ENCODE data around the gene CEP85. TPM values are rescaled to one million over a fixed set of nuclear protein-coding genes. Genes with fewer than 3 reads are reported as not detected.

CEP85 gene
- total RNA-seq, 1 experiment from 2014 or later, result 37.2 TPM

DNA sequence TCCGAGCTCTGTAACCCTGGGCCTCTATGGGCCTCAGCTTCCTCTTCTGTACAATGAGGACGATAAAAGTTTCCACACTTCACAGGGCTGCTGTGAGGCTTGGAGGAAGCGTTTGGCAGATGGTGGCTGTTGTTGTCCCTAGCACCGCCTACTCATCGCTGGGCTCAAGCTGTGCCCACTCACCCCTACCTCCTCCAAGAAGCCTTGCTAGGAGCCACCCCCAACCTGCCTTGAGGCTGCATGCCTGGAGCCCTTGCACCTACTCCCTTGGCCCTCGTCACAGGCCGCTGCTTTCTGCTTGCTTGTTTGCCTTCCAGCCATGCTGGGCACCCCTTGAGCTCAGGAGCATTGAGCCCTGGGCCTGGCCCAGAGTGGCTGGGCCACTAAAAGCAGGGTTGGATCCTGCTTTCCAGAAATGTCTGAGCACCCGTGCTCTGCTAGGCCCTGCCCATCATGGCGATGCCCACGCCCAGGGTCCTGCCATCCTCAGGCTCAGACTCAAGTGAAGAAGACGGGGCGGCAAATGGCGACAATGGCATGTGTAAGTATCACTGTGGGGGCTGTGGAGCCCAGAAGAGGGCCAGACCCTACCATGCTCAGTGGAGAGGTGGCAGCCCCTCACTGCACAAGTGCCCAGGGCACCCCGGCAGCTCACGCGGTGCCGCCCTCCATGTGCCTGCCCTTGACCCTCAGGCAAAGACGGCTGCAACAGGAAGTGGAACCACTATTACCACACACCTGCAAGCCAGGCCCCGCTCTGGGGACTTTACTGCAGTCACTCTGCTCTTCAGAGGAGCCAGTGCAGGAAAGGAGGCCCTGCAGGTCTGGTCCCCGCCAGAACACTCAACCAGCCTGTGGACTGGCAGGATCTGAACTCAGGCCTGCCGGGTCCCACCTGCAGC is 55.4 kb downstream of the CEP85 start:
- no peak overlapping the region for H3K4me3 ChIP-seq (replicated peaks in 1 of 2; ENCODE audit: low read depth in 1 of 2, low read length in 2 of 2)
- H3K27me3 ChIP-seq (ENCODE audit: insufficient read depth, low read length), result no peaks in the 10 kb centered on the region
- intact Hi-C loops (cut with micrococcal nuclease), result no loop called here
- no peak overlapping the region for H2AFZ ChIP-seq (ENCODE audit: low read depth, low read length, poor library complexity, severe bottlenecking)
- no peak overlapping the region for H3K9ac ChIP-seq (ENCODE audit: low read length)
- H3K4me1 ChIP-seq (ENCODE audit: control insufficient read depth in 1 of 2, insufficient read depth in 2 of 2, low read length in 2 of 2), result peaks cover 14 to 25% of the 10 kb centered on the region in 2 experiments
- H4K20me1 ChIP-seq (ENCODE audit: insufficient read depth), result no peaks in the 10 kb centered on the region
- BruUV-seq (replicated peaks), result no TSS peak
- ChIA-PET CTCF (interaction anchor here (2.3 kb wide), 1 partner anchor 128 kb away, joined by 7 read pairs; no protein-coding TSS in a partner anchor), POLR2A (no interaction called here), RAD21 (ENCODE audit: low non-redundant PET in 1 of 2, low total read pairs in 2 of 2, uncharacterized antibody in 2 of 2, unreplicated experiment in 2 of 2) (no interaction called here)
- TF ChIP-seq RAD21 (IDR thresholded peaks at IDR 0.05; ENCODE audit: low read depth) (no peak), TCF7L2 (IDR thresholded peaks at IDR 0.05; ENCODE audit: borderline replicate concordance, extremely low read depth, insufficient read depth, insufficient read length) (no peak)
- no peaks in the 10 kb centered on the region for H3K79me2 ChIP-seq (ENCODE audit: insufficient read depth, low read length)
- H3K36me3 ChIP-seq (ENCODE audit: control insufficient read depth in 1 of 2, insufficient read depth in 2 of 2, low read length in 2 of 2), result no peaks in the 10 kb centered on the region
- no peak for ATAC-seq
- H3K4me2 ChIP-seq (ENCODE audit: low read length), result no peak overlapping the region
- no peaks in the 10 kb centered on the region for H3K9me3 ChIP-seq (ENCODE audit: control insufficient read depth in 1 of 2, insufficient read depth in 1 of 2, low read depth in 1 of 2, low read length in 2 of 2)
- H3K27ac ChIP-seq (ENCODE audit: low read depth, low read length), result no peak overlapping the region
- H3K9me2 ChIP-seq (ENCODE audit: insufficient read depth), result no peaks in the 10 kb centered on the region
- no peak for DNase-seq (ENCODE audit: low read depth, low spot score)

GRCh38 chr1:26290122-26290881 is 56.3 kb downstream of the CEP85 start:
- H3K9ac ChIP-seq (ENCODE audit: low read length), result no peak overlapping the region
- H3K79me2 ChIP-seq (ENCODE audit: insufficient read depth, low read length), result no peaks in the 10 kb centered on the region
- intact Hi-C loops (cut with micrococcal nuclease), result no loop called here
- RAD21 ChIA-PET (ENCODE audit: low non-redundant PET in 1 of 2, low total read pairs in 2 of 2, uncharacterized antibody in 2 of 2, unreplicated experiment in 2 of 2), result no interaction called here
- peaks cover 5 to 16% of the 10 kb centered on the region in 2 experiments for H3K4me1 ChIP-seq (ENCODE audit: control insufficient read depth in 1 of 2, insufficient read depth in 2 of 2, low read length in 2 of 2)
- H3K27ac ChIP-seq (ENCODE audit: low read depth, low read length), result no peak overlapping the region
- DNase-seq (ENCODE audit: low read depth, low spot score), result no peak
- no peak overlapping the region for H3K4me3 ChIP-seq (replicated peaks in 1 of 2; ENCODE audit: low read depth in 1 of 2, low read length in 2 of 2)
- H3K9me2 ChIP-seq (ENCODE audit: insufficient read depth), result no peaks in the 10 kb centered on the region
- POLR2A ChIA-PET, result no interaction called here
- no peak for ATAC-seq
- no peaks in the 10 kb centered on the region for H3K27me3 ChIP-seq (ENCODE audit: insufficient read depth, low read length)
- CTCF ChIA-PET, result no interaction called here
- no peaks in the 10 kb centered on the region for H3K9me3 ChIP-seq (ENCODE audit: control insufficient read depth in 1 of 2, insufficient read depth in 1 of 2, low read depth in 1 of 2, low read length in 2 of 2)
- no peak overlapping the region for H2AFZ ChIP-seq (ENCODE audit: low read depth, low read length, poor library complexity, severe bottlenecking)
- no peak overlapping the region for H3K4me2 ChIP-seq (ENCODE audit: low read length)
- TF ChIP-seq POLR2AphosphoS5 (IDR thresholded peaks at IDR 0.05; ENCODE audit: low read depth, low read length), result no peak
- TF ChIP-seq EZH2 (IDR thresholded peaks at IDR 0.05), result no peak
- TF ChIP-seq ZNF274 (IDR thresholded peaks at IDR 0.05; ENCODE audit: low read depth, low read length), result no peak
- no peak for TF ChIP-seq TCF7L2 (IDR thresholded peaks at IDR 0.05; ENCODE audit: borderline replicate concordance, extremely low read depth, insufficient read depth, insufficient read length)
- no peak for TF ChIP-seq EGR1 (IDR thresholded peaks at IDR 0.05; ENCODE audit: low read depth)
- TF ChIP-seq, protein P1, sequence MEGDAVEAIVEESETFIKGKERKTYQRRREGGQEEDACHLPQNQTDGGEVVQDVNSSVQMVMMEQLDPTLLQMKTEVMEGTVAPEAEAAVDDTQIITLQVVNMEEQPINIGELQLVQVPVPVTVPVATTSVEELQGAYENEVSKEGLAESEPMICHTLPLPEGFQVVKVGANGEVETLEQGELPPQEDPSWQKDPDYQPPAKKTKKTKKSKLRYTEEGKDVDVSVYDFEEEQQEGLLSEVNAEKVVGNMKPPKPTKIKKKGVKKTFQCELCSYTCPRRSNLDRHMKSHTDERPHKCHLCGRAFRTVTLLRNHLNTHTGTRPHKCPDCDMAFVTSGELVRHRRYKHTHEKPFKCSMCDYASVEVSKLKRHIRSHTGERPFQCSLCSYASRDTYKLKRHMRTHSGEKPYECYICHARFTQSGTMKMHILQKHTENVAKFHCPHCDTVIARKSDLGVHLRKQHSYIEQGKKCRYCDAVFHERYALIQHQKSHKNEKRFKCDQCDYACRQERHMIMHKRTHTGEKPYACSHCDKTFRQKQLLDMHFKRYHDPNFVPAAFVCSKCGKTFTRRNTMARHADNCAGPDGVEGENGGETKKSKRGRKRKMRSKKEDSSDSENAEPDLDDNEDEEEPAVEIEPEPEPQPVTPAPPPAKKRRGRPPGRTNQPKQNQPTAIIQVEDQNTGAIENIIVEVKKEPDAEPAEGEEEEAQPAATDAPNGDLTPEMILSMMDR (IDR thresholded peaks at IDR 0.05 in 2 of 3, conservative IDR thresholded peaks at IDR 0.05 in 1 of 3; ENCODE audit: borderline replicate concordance in 1 of 3, insufficient read depth in 1 of 3, low read depth in 2 of 3, low read length in 2 of 3), result no peak
- TF ChIP-seq POLR2A (IDR thresholded peaks at IDR 0.05; ENCODE audit: borderline replicate concordance, extremely low read depth, insufficient read depth, insufficient read length), result no peak
- no peak for TF ChIP-seq CEBPB (IDR thresholded peaks at IDR 0.05; ENCODE audit: low read depth)
- TF ChIP-seq JUND (IDR thresholded peaks at IDR 0.05), result no peak
- TF ChIP-seq CBX3 (IDR thresholded peaks at IDR 0.05; ENCODE audit: low read depth), result no peak
- TF ChIP-seq SP1 (IDR thresholded peaks at IDR 0.05; ENCODE audit: low read depth), result no peak
- BruUV-seq (replicated peaks), result no TSS peak
- no peaks in the 10 kb centered on the region for H4K20me1 ChIP-seq (ENCODE audit: insufficient read depth)
- no peaks in the 10 kb centered on the region for H3K36me3 ChIP-seq (ENCODE audit: control insufficient read depth in 1 of 2, insufficient read depth in 2 of 2, low read length in 2 of 2)
